GM12878 (cell line): ENCODE measurements around the gene FDX2. TPM values are rescaled to one million over a fixed set of nuclear protein-coding genes. Genes with fewer than 3 reads are reported as not detected.

ENCODE experiments used
- E2F8 ChIP-seq: fragments of 450-650 bp; IDR thresholded peaks from 2 replicates; pipeline ENCODE4 v1.6.1; 2018; ENCODE audit warnings: mild to moderate bottlenecking, low read depth, moderate library complexity; ENCODE audit not compliant: partially characterized antibody
- polyA plus RNA-seq, 11 experiments: library from polyadenylated mRNA; depleted of rRNA in 4 of 11; unstranded in 6 of 11; stranded (reverse) in 5 of 11; fragments of >200 nt; fragmentation: Nextera tagmentation in 4 of 11; fragmentation: Illumina TruSeq in 1 of 11; extraction: Ambion mirVana in 4 of 11; extraction: Trizol in 1 of 11; gene quantifications; 1 replicate in 1 of 11; 2 replicates in 10 of 11; pipeline versions ENCODE4 v1.2.1 to v1.2.3, GENCODE V29; 2011 to 2016; ENCODE audit warnings: inconsistent platforms in 2 of 11, missing spikeins in 2 of 11, low read depth in 1 of 11
- total RNA-seq, 4 experiments: library from RNA; depleted of rRNA in 3 of 4; stranded (reverse); fragments of >200 nt in 3 of 4; fragmentation: Illumina TruSeq in 1 of 4; extraction: Trizol in 1 of 4; gene quantifications; 2 replicates each; pipeline versions ENCODE4 v1.2.1 to v1.2.3, GENCODE V29; 2013 to 2021
- TF ChIP-seq, protein P1 (sequence below): IDR thresholded peaks from 2 replicates; pipeline ENCODE4 v1.6.1; 2012; ENCODE audit warnings: mild to moderate bottlenecking, low read depth, low read length

The FDX2 gene
- total and polyA plus RNA-seq, 10 of the 15 experiments (the other 5 are each of a cell fraction or from before 2014, with no cell fraction given) = 1.4 to 50.4 (median 24.7) TPM

DNA sequence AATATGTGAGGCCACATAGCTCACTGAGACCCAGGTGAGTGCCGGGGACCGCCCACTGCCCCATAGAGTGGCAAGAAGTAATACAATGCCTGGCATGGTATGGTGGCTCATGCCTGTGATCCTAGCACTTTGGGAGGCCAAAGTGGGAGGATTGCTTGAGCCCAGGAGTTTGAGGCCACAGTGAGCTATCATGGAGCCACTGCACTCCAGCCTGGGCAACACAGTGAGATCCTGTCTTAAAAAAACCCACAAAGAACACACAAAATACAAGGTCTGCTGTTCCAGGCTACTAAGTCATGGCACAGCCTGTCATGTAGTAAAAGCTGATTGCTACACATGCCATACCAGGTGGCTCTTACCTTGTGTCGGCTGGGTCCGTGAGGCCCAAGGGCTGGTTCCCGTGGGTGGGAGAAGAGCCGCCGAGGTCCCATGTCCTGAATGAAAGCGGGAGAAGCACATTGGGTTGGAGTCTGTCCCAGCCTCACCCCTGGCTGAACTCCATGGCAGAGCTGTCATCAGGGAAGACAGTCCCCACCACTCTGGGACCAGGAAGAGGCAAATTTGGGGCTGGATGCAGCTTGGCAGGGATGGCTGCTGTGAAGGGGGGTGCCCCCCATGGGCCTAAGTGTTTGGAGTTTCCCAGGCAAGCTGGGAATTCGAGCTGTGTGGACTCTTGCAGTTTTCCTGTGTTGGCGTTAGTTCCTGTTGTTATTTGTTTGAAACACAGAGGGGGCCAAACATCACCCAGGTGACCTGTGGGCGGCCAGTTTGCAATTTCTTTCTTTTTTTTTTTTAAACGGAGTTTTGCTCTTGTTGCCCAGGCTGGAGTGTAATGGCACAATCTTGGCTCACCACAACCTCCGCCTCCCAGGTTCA is 3.2 kb upstream of the FDX2 start (continued):
- TF ChIP-seq, protein P1, sequence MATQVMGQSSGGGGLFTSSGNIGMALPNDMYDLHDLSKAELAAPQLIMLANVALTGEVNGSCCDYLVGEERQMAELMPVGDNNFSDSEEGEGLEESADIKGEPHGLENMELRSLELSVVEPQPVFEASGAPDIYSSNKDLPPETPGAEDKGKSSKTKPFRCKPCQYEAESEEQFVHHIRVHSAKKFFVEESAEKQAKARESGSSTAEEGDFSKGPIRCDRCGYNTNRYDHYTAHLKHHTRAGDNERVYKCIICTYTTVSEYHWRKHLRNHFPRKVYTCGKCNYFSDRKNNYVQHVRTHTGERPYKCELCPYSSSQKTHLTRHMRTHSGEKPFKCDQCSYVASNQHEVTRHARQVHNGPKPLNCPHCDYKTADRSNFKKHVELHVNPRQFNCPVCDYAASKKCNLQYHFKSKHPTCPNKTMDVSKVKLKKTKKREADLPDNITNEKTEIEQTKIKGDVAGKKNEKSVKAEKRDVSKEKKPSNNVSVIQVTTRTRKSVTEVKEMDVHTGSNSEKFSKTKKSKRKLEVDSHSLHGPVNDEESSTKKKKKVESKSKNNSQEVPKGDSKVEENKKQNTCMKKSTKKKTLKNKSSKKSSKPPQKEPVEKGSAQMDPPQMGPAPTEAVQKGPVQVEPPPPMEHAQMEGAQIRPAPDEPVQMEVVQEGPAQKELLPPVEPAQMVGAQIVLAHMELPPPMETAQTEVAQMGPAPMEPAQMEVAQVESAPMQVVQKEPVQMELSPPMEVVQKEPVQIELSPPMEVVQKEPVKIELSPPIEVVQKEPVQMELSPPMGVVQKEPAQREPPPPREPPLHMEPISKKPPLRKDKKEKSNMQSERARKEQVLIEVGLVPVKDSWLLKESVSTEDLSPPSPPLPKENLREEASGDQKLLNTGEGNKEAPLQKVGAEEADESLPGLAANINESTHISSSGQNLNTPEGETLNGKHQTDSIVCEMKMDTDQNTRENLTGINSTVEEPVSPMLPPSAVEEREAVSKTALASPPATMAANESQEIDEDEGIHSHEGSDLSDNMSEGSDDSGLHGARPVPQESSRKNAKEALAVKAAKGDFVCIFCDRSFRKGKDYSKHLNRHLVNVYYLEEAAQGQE = no peak
- no peak for TF ChIP-seq E2F8
